Effector CD4-positive, alpha-beta T cell (primary cell): ENCODE results near the gene FBXO48.
"Not testable (repeated sequence)": the region's sequence is repeated elsewhere in the genome, so short reads cannot be mapped to it uniquely, and the experiment has no call there.

ENCODE experiments used
- DNase-seq: peaks from one replicate; pipeline ENCODE4 v3.0.0-alpha.2; 2020

FBXO48 gene

DNA sequence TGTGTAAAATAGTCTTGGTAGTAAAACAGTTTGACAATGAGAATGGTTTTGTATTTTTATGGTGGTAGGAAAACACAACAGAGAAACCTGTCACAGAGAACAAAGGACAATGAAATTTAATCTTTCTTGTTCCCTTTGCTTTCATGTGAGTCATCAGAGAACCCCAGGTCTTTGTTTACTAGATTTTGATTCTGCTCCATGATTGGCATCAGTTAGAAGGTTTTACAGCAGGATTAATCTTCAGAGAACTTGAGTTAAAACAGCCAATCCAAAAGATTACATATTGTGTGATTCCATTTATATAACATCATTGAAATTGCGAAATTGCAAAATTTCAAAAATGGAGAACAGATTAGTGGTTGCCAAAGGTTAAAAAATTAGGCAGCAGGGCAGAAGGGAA is 2.8 kb upstream of the FBXO48 start:
- DNase-seq: no peak

DNA sequence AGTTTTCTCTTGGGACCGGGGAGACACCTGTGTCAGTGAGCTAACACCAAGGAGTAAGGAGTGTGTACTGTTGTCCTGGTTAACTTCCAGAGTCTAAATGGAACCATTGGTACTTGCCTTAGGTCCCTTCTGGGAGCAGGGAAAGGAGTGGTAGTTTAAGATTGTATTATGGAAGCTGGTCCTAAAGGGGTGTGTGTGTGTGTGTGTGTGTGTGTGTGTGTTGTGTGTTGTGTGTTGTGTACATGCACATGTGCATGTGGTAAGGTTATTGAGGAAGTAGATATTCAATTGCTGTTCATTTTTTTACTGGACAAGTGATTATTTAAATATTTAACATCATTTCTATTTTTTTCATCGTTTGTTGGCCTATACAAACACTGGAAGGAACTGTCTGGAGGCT is 1.7 kb upstream of the FBXO48 start:
- DNase-seq: no peak

DNA sequence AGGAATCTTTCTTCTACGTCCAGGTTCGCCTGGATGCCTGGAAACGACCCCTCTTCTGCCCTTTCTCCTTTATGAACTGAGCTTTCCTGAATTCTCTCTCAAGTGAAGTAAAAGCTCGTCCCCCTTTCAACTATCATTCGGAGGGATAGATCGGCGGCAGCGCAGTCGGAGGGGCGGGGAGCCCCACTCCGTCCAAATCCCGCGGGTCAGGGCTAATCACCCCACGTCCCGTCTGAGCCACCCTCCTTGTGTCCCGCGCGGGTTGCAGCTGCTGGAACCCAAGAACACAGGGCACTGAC is 367 bp downstream of the FBXO48 start:
- DNase-seq: no peak

DNA sequence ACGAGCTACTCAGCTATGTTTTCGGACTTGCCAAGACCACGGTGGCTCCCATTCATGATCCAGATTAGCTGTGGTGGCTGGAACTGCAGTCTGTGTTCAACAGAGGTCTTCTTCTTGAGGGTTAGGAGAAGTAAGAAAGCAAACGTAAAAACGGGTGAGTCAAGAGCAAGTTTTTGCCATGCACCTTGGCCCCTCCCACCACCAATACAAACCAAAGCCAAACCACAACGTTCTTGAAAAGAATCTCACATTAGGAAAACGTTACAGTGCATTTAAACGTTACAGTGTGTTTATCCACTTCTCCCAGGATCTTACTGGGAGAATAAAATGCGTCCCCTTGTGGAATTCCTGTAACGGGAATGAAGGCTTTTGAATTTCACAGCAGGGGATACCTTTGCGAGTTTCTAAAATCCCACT is 725 bp downstream of the FBXO48 start:
- DNase-seq: peak; percentile 55

DNA sequence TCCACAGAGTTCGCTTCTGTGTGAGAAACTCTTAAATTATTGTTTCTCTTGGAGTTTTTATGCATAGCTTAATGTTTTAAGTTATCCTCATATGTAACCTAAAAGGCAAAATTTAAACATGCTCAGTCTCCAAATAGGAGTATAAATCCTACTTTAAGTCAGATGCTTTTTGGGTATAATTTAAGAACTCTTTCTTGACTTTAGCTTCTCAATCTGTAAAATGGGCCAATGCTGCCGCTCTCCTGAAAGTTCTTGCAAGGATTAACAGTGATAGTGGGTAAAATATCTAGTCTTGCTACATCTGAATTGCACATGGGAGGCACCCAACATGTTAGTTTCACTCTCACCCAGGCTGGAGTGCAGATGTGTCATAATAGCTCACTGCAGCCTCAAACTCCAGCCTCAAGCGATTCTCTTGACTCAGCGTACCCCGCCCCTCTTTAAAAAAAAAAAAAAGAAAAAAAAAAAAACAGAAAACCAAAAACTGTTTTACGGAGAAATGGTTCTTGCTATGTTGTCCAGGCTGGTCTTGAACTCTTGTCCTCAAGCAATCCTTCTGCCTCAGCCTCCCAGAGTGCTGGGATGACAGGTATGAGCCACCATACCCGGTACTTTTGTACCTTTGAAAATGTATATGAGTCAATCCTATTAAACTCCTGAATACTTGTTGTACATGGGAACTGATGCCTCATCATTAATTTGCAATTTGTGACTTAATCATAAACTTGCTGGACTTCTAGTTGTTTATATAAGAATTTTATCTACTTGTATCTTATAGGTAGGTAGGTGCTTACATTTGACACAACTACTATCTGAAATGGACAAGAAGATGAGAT is 1.8 kb downstream of the FBXO48 start:
- DNase-seq: peak; percentile 17

DNA sequence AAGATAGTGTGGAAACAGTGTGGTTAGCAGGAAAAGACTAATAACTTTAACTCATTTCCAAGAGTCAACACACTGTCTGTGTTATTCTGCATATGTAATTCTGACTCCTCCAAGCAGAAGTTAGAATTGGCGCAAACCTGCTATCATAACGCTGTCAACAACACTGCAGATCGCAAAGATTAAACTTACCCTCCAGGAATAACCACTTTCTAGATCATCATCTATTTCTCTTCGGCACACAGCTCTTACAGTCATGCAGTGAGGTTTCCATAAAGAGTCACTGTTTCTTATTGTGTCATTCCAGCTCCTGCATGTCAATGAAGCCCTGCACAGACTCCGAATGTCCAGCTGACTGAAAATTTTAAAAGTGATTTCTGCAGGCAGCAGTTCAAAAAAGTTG is 2.4 kb downstream of the FBXO48 start:
- no peak for DNase-seq

DNA sequence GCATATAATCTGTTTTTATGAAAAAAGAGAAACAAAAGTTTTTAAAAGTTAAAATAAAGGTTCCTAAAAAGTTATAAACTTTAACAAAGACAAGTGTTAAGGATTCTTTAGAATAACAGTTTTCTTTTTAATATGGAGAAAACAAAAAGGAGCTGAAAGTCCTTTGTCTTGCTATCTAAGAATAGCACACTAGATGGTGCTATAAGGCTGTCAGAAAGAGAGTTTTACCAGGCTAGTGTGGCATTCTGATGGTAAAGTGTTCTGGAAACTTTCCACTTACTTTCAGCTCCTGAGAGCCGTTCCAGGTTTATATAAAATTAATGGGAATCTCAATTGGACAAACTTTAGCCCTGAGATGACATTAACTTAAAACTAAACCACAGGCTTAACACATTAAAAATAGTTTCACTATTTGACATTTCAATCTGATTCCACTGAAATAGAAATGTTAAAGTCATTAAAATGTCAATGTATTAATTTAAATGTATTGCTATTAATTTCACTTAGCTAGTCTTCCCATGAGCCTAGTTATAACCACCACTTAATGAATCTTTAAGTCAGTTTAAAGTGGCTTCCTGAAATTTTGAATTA is 3.7 kb downstream of the FBXO48 start:
- DNase-seq: no peak

DNA sequence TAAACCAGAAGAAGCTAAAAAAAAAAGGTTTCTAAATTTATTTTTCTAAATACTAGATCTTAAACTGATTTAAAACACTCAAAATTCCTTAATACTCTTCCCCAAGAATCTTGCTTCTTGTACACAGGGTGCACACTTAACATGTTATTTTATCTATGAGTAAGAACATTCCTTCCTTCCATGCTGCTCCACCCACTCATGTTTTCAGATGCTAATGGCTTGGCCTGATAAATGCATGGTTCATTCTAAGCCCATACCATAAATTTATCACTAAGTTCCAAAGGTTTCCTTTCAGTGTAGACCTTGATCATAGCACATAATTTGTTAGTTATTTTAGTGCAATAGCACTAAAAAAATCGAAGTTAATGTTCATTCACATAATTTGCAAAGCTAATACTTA is 8.1 kb downstream of the FBXO48 start:
- DNase-seq: no peak

DNA sequence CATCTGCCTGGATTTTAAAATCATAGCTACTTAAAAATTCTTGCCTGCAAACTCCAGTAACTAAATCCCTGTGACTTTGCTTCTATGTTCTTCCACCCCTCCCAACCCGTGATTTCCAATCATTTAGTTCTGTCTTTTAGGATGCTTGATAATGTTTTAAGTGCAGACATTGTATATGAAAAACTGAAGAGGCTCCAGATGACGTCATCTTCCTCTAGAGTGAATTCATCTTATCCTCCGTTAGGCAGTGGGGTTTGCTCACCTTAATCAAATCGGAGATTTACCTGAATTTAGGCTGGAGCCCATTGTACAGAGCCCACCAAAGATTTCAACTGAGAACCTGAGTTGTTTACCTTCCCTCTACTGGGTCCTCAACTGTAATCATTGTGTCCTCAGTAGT is 10.9 kb downstream of the FBXO48 start:
- DNase-seq: no peak

DNA sequence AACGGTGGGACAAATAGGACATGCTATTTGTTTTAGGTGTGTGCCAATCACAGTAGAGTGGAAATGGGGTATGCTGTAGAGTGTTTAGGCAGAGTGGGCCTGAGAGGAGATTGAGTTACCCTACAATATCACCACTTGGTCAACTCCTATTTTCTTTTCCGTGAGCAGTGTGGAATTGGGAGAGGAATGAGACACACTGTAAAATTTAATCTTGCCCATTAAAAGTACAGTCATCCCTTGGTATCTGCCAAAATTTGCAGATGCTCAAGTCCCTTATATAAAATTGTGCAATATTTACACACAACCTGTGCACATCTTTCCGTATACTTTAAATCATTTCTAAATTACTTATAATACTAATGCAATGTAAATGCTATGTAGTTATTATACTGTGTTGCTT is 12.4 kb downstream of the FBXO48 start:
- no peak for DNase-seq

DNA sequence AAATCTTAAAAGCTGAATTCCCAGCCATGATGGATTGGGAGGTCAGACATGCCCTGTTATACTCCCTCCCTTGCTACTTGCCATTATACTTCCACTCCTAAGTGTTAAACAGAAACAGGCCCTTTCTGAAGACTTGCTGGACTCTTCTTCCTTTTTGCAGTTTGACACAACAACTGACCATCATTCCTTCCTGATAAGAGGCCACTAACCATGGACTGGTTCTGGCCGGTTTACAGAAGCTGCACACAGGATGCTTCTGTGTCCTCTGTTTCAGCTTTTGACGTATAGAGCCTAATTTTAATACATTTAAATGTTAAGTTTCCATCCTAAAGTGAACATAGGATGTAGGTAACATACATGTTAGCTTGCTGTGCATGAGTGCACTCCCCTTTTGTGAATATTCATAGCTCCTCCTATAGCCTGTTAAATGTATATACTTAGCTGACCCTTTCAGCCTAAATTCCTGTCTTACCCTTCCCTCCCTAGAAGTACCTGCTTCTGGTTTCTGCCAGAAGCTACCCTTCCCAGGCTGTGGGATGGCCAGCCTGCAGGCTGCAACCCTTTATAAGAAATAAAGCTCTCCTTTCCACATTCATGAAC is 13.2 kb downstream of the FBXO48 start:
- DNase-seq: no peak

DNA sequence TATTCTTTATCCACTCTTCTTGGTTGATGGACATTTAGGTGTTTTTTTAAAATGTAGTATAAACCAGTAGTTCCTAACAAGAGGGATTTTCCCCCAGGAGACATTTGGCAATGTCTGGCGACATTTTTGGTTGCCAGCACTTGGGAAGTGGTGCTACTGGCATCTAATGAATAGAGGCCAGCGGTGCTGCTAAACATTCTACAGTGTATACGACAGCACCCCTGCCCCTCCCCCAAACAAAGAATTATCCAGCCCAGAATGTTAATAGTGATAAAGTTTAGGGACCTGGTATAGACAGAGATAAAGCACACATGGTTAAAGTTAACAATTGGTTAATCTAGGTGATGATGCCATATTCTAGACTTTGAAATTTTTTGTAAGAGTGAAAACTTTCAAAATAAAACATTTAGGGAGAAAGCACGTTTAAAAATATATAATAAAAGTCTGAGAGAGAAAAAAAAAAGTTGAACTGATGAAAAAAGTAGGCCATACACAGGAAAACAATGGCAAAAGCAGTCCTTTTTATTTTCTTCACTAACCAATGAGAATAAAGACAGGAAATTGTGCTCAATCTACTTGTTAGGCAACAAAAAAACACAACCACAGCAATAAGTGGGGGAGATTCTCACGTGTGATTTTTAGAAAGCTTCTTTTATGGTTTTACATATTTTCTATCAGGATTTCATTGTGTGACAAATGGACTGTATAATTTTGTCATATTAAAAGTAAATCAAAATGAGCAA is 14.8 kb downstream of the FBXO48 start:
- DNase-seq: no peak

DNA sequence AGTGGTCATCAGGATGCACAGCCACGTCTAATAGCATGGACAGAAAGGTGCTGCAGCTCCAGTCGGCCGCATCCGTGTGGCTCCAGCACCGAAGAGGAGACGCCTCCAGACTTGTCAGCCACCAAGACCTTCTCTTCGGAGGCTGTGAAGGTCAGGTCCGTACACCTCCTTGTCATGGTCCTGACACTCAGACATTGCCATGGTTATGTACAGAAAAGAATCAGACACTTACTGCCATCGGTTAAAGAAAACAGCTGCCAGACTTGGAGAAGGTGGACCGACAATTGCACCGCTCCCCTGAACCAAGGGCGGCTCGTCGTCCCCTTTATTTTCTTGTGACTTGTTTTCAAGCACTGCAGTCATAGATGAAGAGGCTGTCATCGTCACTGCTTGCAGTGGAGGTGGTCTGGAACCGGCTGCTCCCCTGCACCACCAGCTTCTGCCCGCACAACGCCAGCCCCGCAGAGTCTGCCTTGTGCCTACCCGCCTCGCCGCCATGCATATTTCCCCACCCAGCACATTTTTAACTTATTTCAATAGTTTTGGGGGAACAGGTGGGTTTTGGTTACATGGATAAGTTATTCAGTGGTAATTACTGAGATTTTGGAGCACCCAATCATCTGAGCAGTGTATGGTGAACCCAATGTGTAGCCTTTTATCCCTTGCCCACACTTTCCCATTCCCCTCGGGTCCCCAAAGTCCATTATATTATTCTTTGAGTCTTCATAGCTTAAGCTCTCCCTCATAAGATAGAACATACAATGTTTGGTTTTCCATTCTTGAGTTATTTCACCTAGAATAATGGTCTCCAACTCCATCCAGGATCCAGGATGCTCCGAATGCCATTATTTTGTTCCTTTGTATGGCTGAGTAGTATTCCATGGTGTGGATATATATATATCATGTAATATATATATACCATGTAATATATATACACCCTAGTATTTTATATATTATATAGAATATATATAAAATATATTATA is 18.1 kb downstream of the FBXO48 start:
- no peak for DNase-seq

DNA sequence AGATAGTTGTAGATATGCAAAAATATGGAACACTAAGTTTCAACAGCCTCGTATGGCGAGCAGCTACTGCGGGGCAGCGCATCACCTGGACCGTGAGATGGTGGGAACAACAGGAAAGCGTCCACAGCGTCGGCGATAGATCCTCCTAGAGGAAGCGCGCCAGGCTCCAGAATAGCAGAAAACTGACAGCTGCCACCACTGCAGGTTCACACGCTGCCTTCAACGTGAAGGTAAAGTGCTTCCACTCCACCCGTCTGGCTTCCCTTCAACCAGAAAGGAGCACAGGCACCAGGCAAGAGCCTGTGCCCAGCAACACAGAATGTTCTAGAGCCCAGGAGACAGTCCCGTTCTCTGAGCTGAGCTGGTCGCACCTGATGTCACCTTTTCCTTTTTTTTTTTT is 20.0 kb downstream of the FBXO48 start:
- no peak for DNase-seq

DNA sequence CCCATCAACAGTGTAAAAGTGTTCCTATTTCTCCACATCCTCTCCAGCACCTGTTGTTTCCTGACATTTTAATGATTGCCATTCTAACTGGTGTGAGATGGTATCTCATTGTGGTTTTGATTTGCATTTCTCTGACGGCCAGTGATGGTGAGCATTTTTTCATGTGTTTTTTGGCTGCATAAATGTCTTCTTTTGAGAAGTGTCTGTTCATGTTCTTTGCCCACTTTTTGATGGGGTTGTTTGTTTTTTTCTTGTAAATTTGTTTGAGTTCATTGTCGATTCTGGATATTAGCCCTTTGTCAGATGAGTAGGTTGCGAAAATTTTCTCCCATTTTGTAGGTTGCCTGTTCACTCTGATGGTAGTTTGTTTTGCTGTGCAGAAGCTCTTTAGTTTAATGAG is 20.7 kb downstream of the FBXO48 start:
- DNase-seq: not testable (repeated sequence)

DNA sequence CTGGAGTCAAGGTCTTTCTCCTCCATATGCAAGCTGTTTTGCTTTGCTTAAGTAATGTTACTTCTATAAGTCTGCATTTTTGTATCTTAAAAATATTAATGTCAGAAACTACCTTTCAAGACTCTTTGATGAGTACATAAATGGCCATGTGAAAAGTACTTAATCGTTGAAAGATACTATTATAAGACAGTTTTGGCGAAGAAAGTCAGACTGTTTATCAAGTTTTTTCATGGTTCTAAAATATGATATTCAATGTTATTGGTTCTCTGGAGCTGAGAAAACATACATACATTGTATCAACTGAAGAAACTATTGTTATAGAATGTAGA is 25.1 kb downstream of the FBXO48 start:
- no peak for DNase-seq

DNA sequence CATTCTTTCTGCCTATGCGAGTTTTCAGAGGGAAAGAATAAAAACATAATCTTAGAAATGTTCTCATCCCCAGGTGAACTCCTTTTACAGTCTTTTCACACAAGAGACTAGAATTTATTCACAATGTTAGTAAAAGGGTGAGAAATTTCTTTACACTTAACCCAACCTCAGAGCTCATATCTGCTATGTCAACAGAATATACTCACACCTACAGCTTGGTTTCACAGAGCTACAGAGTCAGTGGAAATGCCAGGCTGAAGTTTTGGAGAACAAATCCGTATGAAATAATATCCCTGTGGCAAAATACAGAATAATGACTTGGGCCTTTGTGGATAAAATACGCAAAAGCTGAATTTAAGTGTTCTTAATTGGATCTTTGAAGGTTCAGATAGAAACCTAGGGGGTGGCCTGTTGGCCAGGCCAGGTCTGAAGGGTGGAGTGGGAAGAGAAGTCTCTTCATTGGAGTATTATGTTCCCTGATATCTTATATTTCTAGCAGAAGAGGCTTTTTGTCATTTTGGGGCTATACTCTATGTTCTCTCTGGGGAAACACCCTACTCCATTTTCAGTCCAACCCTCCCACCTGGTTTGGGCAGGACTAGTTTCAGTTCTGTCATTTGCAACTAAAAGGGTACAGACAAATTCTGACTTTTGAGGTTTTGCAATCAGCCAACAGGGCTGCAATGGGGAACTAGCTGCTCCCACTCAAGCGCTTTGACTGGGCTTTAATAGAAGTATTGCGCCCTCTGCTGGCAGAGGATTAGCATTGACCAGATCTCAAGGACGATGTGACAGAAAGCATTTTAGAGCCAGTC is 25.7 kb downstream of the FBXO48 start:
- peak; percentile 80 for DNase-seq

DNA sequence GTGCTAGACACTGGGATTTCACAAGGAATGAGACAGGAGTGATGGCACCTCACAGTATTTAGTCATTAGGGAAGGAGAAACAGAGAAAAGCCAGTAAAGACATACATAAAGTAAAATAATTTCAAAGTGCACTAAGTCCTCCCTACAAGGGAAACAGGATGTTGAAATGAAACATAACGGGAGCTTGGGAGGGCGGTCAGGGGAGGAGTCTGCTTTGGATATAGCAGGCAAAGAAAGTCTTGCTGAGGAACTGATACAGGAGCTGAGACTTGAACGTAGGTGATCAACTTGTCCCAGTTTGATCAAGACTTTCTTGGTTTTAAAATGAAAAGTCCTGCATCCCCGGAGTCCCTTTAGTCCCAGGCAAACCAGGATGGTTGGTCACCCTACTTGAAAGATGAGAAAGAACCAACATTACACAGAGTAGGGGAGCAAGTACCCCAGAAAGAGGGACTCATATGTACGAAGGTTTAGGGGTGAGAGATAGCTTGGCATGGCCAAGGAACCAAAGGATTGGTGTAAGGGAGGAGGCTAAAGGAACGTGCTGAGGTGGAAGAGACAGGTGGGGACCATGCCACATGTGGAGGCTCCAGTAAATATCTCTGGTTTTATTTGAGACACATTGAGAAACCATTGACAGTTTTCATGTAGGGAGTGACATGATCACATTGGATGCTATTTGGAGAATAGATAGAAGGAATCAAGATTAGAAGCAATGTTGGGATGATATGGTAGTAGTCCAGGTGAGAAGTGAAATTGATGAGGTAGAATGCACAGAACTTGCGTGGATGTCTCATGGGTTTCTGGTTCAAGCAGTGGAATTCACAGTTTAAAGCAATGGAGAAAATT is 28.4 kb downstream of the FBXO48 start:
- DNase-seq: no peak

DNA sequence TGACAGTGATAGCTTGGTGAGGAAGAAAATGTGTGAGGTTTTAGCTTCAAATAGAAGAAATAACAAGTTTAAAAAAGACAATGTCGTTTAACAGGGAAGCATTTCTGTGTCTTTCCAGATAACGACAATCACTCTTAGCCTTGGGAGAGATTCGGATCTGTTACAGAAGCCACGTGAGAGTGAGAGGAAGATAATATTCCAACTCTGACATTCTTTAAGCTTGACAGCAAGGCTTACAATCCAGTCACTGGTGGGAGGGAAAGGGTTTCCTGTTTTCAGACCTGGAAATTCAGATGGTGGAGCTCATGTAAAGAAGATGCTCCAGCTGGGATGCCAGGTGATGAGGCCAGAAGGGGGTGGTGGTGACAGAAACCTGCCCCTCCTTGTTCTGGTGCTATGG is 30.8 kb downstream of the FBXO48 start:
- DNase-seq: no peak

DNA sequence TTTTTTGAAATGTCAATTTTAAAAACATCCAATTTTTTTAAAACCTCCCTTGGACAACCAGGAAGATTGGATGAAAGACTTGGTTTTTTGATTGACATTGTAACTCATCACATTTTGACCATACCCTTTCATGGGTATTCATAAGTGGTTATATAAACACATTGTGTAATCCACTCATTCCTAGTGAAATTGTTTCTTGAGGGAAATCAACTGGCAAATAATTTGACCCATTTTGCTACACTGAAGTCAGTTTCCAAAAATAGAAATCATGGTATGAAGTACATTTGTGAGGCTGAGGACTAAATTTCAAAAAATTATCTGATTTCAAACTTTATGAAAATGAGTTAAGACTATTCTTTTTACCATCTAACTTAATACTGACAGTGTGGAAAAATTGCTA is 31.5 kb downstream of the FBXO48 start:
- DNase-seq: no peak

DNA sequence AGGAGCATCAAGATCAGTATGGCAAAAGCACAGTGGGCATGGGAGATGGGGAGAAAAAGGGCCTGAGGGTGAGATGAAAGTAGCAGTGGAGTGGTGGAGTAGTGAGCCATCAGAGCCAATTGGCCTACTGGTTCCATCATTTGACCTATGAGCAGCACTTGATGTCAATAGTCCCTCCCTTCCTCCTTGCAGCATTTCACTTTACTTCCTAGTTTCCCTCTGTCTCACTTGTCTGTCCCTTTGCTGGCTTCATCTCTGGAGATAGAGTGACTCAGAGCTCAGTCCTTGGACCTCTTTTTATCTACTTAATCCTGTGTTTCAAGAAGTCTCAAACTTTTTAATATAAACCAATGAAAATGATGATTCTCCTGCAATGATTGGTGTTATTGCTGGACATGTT is 32.1 kb downstream of the FBXO48 start:
- DNase-seq: no peak
